Stimulated activated CD8-positive, alpha-beta memory T cell treated with anti-CD3 and anti-CD28 coated beads, Interleukin-12 subunit alpha, Interleukin-12 subunit beta, amount 100 ng/mL, for 24 hours (primary cell): ENCODE data around the gene CLDND2.

ENCODE experiments used
- DNase-seq: peaks from one replicate; pipeline ENCODE4 v3.0.0-alpha.2; 2020; ENCODE audit errors: extremely low read depth

Gene CLDND2

GRCh38 chr19:51331193-51331592 is 37.6 kb downstream of the CLDND2 start:
- DNase-seq: no peak

DNA sequence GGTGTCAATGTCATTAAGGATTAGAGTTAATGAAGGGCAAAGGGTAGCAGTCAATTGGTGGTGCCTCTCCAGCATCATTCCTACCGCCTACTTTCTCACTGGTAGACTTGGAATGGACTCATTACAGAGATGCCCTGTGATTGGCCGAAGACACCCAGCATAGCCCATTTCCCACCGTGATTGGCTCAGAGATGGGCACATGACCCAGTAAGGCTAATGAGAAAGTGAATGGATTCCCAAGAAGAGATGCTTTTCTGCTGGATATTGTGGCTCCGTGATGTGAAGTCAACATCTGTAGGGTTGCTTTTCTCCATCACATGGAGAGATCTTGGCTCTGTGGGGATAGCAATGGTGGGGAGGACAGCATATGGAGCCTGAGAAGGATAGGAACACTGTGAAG is 38.4 kb downstream of the CLDND2 start:
- DNase-seq: no peak

DNA sequence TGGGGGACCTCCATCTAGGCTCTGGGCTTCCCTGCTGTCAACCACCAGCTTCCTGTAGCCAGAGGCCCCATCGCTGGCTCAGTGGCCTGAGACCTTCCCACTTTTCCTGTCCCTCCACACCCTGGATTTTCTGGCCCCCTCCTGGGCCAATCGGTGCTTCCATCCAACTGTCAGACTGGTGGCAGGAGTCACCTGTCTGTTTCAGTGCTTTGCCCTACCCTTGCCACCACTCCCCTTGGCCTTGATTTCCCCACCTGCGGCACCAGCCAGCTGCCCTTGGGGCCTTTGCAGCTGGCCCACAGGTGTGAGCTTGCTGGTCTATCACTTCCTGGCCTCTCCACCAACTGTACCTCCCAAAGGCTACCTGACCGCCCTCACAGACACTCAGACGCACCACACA is 39.4 kb downstream of the CLDND2 start:
- DNase-seq: no peak

DNA sequence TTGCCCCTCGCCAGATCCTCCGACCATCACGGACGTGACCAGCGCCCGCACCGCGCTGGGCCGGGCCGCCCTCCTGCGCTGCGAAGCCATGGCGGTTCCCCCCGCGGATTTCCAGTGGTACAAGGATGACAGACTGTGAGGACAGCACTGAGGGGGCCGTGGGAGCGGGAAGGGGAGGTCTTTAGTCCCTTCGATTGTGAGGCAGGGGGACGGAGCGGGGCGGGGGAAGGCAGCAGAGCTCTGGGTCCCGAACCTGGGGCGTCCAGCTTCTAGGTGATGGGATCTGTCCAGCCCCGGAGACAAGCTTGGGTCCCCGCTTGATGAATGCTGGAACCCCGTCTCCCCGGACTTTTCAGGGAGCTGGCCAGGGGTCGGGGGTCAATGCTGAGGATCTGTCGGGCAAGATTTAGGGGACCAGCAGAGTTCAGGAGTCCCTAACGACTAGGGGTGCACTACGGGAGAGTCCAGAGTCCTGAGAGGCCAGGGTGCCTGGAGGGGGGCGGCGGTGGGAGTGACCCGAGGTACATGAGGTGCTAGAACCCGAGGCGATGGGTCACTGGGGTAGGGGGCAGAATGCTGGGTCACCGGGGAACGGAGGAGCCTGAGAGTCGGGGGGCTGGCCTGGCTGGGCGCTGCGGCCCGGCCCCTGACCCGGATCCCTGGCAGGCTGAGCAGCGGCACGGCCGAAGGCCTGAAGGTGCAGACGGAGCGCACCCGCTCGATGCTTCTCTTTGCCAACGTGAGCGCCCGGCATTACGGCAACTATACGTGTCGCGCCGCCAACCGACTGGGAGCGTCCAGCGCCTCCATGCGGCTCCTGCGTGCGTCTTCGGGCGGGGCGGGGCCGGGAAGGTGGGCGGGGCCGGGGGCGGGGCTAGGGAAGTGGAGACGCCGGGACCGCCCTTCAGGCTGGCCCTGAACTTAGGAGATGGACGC is 41.5 kb downstream of the CLDND2 start:
- DNase-seq: no peak

- DNase-seq: no peak
Measured at GRCh38 chr19:51326216-51327065, 42.4 kb downstream of the CLDND2 start.

DNA sequence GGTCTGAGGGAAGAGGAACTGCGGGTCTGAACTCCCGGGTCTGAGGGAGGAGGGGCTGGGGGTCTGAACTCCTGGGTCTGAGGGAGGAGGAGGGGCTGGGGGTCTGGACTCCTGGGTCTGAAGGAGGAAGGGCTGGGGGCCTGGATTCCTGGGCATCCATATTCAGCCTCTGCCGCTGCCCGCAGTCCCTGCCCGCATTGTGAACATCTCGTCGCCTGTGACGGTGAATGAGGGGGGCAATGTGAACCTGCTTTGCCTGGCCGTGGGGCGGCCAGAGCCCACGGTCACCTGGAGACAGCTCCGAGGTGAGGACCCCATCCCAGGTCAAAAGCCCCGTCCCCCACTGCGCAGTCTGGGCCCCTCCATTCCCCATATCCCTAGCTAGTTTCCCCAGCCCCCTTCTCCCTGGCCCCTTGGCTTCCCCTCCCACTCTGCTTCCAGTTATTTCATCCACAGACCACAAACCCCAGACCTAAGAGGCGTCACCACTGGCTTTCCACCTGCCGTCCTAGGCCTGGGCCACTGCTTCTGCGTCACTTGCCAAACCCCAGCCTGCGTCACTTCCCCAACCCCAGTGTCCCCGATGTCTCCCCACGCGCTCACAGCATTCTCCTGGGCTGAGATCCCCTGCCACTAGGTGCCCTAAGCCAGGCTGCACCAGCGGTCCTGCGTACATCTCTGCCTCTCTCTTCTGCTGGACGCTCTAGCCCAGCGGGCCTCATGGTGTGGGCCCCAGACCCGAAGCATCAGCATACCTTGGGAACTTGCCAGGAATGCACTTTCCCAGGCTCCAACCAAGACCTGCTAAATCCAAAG is 43.4 kb downstream of the CLDND2 start:
- DNase-seq: no peak

DNA sequence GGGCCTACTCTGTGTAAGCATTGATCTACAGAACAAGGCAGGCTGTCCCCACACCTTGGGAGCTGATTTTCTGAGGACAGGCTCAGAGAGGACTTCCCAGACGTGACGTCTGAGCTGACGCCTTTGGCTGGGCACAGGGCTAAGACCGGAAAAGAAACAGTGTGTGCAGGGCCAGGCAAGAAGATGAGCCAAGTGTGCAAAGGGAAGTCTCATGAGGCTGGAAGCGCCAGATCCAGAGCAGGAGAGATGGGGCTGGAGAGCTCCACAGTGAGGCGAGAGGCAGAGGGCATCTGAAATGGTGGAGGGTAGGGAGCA is 44.7 kb downstream of the CLDND2 start:
- no peak for DNase-seq

DNA sequence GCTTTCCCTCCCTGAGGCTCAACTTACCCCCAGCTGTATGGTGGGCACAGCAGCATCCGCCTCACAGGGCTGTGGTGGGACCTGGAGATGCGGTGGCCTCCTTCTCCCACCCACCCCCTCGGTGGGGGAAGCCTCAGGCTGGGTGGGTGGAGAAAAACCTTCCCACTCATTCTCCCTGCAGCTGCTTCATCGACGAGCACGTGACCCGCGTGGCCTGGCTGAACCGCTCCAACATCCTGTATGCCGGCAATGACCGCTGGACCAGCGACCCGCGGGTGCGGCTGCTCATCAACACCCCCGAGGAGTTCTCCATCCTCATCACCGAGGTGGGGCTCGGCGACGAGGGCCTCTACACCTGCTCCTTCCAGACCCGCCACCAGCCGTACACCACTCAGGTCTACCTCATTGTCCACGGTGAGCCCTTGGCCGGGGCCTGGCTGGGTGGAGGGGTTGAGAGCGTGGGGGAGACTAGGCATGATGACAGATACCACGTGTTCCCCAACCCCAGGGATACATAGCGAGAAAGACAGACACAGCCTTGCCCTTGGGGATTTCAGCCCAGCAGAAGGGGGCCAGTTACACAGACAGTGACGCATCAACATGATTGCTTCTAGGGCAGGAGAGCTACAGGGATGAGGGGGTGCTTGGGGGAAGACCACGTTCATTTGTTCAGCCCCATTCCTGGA is 45.2 kb downstream of the CLDND2 start:
- DNase-seq: no peak

DNA sequence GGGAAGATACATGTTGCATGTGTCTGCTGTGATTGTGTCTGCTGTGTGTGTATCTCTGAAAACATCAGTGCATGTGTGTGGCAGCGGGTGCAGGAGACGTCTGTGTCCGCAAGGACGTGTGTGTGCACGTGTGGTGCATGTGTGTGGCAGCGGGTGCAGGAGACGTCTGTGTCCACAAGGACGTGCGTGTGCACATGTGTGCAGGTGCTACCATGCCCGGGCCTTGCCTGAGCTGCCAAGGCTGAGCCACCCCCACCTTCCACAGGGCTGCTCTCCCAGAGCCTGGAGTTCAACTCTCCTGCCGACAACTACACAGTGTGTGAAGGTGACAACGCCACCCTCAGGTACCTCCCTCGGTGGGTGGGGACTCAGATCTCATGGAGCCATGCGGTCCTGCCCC is 47.0 kb downstream of the CLDND2 start:
- DNase-seq: no peak

DNA sequence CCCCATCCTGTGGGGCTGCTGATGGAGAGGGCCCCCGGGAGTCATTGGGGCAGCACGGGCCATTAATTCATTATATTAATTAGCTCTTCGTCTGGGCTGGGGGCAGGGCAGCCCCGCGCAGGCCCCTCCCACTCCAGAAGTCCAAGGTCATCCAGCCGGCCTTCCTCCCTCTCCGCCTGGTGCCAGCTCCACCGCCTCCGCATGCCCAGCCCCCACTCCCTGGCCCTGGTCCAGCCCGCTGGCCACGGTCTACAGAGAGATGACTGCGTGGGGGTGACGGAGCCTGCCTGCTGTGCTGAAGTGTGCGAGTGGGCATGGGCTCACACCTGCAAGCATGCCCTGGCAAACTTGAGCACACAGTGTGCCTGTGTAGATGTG is 48.5 kb downstream of the CLDND2 start:
- no peak for DNase-seq

DNA sequence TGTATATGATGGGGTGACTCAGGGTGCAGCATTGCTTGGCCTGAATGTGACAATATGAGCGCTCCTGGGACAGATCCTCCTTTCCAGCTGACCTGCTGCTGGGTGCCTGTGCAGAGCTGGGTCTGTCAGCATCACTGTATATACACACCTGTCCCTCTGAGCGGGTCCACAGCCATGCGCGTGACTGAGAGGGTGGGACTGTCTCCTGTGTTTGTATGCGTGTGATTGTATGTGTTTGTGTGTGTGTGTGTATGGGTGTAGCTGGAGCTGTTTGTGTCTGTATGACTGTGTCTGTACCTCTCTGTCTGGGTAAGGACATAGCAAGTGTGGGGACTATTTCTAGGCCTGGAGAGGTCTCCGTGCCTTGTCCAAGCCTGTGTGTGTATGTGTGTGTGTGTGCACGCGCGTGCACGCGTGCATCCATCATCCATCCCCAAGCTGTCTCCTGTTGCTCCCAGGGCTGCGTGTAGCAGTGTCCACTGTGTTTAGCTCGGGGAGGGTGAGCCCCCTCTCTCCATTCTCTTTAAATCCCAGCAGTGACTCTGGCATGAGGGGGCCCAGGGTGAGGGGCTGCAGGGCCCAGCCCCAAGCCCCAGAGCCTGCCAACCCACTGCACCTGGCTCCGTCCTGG is 49.0 kb downstream of the CLDND2 start:
- DNase-seq: no peak

- DNase-seq: no peak
Measured at GRCh38 chr19:51318687-51319648, 49.8 kb downstream of the CLDND2 start.

GRCh38 chr19:51317968-51318367 is 50.8 kb downstream of the CLDND2 start:
- no peak for DNase-seq

DNA sequence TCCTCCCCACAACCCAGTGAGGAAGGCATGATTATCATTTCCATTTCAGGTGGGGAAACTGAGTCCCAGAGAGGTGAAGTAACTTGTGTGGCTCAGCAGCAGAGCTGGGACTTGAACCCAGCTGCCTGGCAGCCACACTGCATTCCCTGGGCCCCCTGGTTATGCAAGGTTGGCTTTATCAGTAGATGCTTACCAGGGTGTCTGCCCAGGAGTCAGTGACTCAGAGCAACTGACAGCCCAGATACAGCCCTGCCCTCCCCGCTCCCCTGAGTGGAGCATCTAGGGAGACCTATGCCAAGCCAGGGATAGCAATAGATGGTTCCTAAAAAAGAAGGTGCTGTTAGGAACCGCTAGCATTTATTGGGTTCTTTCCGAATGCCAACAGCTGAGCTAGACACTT is 51.4 kb downstream of the CLDND2 start:
- DNase-seq: no peak
